ENCODE measurements around the gene RFX1. TPM values are rescaled to one million over a fixed set of nuclear protein-coding genes. Genes with fewer than 3 reads are reported as not detected.

Gene RFX1
- polyA plus RNA-seq, 1 donor from 2014 or later = 2.2 TPM

GRCh38 chr19:14033946-14034345 lies 27.8 kb upstream of the RFX1 start:
- H3K4me2 ChIP-seq (ENCODE audit: low read length) = no peak overlapping the region
- no peak overlapping the region for H2AFZ ChIP-seq (ENCODE audit: low read depth, low read length)
- no peaks in the 10 kb centered on the region for H4K20me1 ChIP-seq (ENCODE audit: insufficient read depth)
- no peaks in the 10 kb centered on the region for H3K79me2 ChIP-seq (replicated peaks; ENCODE audit: insufficient read depth, low read length)
- no peak overlapping the region for H3K4me3 ChIP-seq (ENCODE audit: low read length)
- TF ChIP-seq MXI1 (conservative IDR thresholded peaks at IDR 0.05; ENCODE audit: poor library complexity, severe bottlenecking) (no peak), SMC3 (conservative IDR thresholded peaks at IDR 0.05; ENCODE audit: poor library complexity) (no peak), TAF1 (IDR thresholded peaks at IDR 0.05; ENCODE audit: low read depth) (no peak), CTCF (IDR thresholded peaks at IDR 0.05; ENCODE audit: poor library complexity, severe bottlenecking) (no peak), EZH2 (IDR thresholded peaks at IDR 0.05; ENCODE audit: borderline replicate concordance, insufficient read depth, low read length, poor library complexity, severe bottlenecking) (no peak), POLR2AphosphoS5 (IDR thresholded peaks at IDR 0.05) (no peak)
- no peaks in the 10 kb centered on the region for H3K36me3 ChIP-seq (ENCODE audit: insufficient read depth, low read length)
- no peaks in the 10 kb centered on the region for H3F3A ChIP-seq (ENCODE audit: insufficient read depth, low read length, poor library complexity, severe bottlenecking)
- H3K9me3 ChIP-seq (ENCODE audit: low read length) = no peaks in the 10 kb centered on the region
- no peak overlapping the region for H3K27ac ChIP-seq (ENCODE audit: low read length)
- no peaks in the 10 kb centered on the region for H3K9me2 ChIP-seq (ENCODE audit: insufficient read depth, low read length)
- peaks cover 19% of the 10 kb centered on the region for H3K27me3 ChIP-seq (ENCODE audit: insufficient read depth, low read depth, low read length)
- no peak overlapping the region for H3K9ac ChIP-seq (ENCODE audit: low read length)

- H3K9ac ChIP-seq (ENCODE audit: low read length) = peak within 1 kb of the TSS; percentile 65
- no peaks in the 10 kb centered on the region for H4K20me1 ChIP-seq (ENCODE audit: insufficient read depth)
- peak; percentile 50 for TF ChIP-seq RAD21 (conservative IDR thresholded peaks at IDR 0.05)
- TF ChIP-seq EP300 (conservative IDR thresholded peaks at IDR 0.05; ENCODE audit: poor library complexity, severe bottlenecking) = no peak
- peak; percentile 13 for TF ChIP-seq POLR2AphosphoS5 (IDR thresholded peaks at IDR 0.05)
- peak; percentile 60 for TF ChIP-seq MXI1 (conservative IDR thresholded peaks at IDR 0.05; ENCODE audit: poor library complexity, severe bottlenecking)
- TF ChIP-seq TAF1 (IDR thresholded peaks at IDR 0.05; ENCODE audit: low read depth) = peak; percentile 38
- peak; percentile 56 for TF ChIP-seq REST (IDR thresholded peaks at IDR 0.05; ENCODE audit: borderline replicate concordance)
- TF ChIP-seq SMC3 (conservative IDR thresholded peaks at IDR 0.05; ENCODE audit: poor library complexity) = peak; percentile 64
- TF ChIP-seq CTCF (IDR thresholded peaks at IDR 0.05; ENCODE audit: poor library complexity, severe bottlenecking) = peak; percentile 76
- no peak for TF ChIP-seq EZH2 (IDR thresholded peaks at IDR 0.05; ENCODE audit: borderline replicate concordance, insufficient read depth, low read length, poor library complexity, severe bottlenecking)
- H3K36me3 ChIP-seq (ENCODE audit: insufficient read depth, low read length) = no peaks in the 10 kb centered on the region
- H3K9me3 ChIP-seq (ENCODE audit: low read length) = no peaks in the 10 kb centered on the region
- H2AFZ ChIP-seq (ENCODE audit: low read depth, low read length) = peak within 1 kb of the TSS; percentile 73
- peak within 1 kb of the TSS; percentile 39 for H3K4me2 ChIP-seq (ENCODE audit: low read length)
- no peaks in the 10 kb centered on the region for H3F3A ChIP-seq (ENCODE audit: insufficient read depth, low read length, poor library complexity, severe bottlenecking)
- H3K79me2 ChIP-seq (replicated peaks; ENCODE audit: insufficient read depth, low read length) = no peaks in the 10 kb centered on the region
- H3K27ac ChIP-seq (ENCODE audit: low read length) = no peak within 1 kb of the TSS
- no peaks in the 10 kb centered on the region for H3K9me2 ChIP-seq (ENCODE audit: insufficient read depth, low read length)
- peak within 1 kb of the TSS; percentile 87 for H3K4me3 ChIP-seq (ENCODE audit: low read length)
- peaks cover 19% of the 10 kb centered on the region for H3K27me3 ChIP-seq (ENCODE audit: insufficient read depth, low read depth, low read length)
Observed at GRCh38 chr19:14031719-14032480, 25.8 kb upstream of the RFX1 start, which contains the start of gene IL27RA. Gene IL27RA, plus strand, starts transcription at chr19:14031762. Its CDS starts 111 bp downstream, at chr19:14031873.

All from neural cell (in vitro differentiated cells).